K562 (cell line): ENCODE measurements around the gene BLM. TPM values are rescaled to one million over a fixed set of nuclear protein-coding genes. Genes with fewer than 3 reads are reported as not detected.

Experiments
- ATAC-seq: fragments of 200-7000 bp; cut with Tn5 transposase; 3 replicates; pipeline ENCODE4 v1.9.1; 2020; ENCODE audit warnings: moderate library complexity
- BruUV-seq: library from RNA; stranded (reverse); fragments of 400-500 nt; replicated peaks from 2 replicates; lab custom pipeline; 2021; lab: Mats Ljungman, UMichigan
- CTCF ChIA-PET: fragments of 300-600 bp; formaldehyde crosslinking; extraction: SDS; loops from one replicate; lab custom pipeline; 2021; ENCODE audit warnings: low intra/inter-chr PET ratio; lab: Yijun Ruan, JAX
- POLR2A ChIA-PET: fragments of 300-600, 350-650 bp; sonication (Branson Sonifier 250); formaldehyde crosslinking; extraction: SDS; loops from one replicate; lab custom pipeline; 2021; ENCODE audit warnings: antibody characterized with exemption, inconsistent platforms; lab: Yijun Ruan, JAX
- DNase-seq, 4 experiments: peaks; one replicate each; pipeline versions ENCODE4 v3.0.0 to v3.0.0-alpha.2; 2011 to 2018; ENCODE audit warnings: low spot score in 3 of 4, mixed read lengths in 3 of 4; ENCODE audit errors: extremely low read depth in 1 of 4
- FAIRE-seq: peaks from 2 replicates; lab custom pipeline; 2011; peaks lifted over from hg19 to GRCh38; lab: Jason Lieb, UNC
- H2AFZ ChIP-seq: 2 replicates; pipeline ENCODE4 v1.6.0; 2011; ENCODE audit warnings: low read depth, low read length, control low read depth, inconsistent platforms
- H3K27ac ChIP-seq: fragments of 200-600 bp; 3 replicates; pipeline ENCODE4 v1.8.0; 2011; ENCODE audit warnings: low read depth, mild to moderate bottlenecking, control low read depth, inconsistent platforms, low read length, moderate library complexity, mixed read lengths; ENCODE audit errors: extremely low read depth
- H3K27me3 ChIP-seq, 2 experiments: fragments of 300-600 bp in 1 of 2; 2 replicates in 1 of 2; 3 replicates in 1 of 2; pipeline versions ENCODE4 v1.6.0 to v1.8.0; 2011; ENCODE audit warnings: inconsistent platforms in 2 of 2, low read length in 2 of 2, mild to moderate bottlenecking in 1 of 2, mixed read lengths in 1 of 2, moderate library complexity in 1 of 2; ENCODE audit not compliant: control insufficient read depth in 2 of 2, insufficient read depth in 2 of 2
- H3K36me3 ChIP-seq: fragments of 300-600 bp; 3 replicates; pipeline ENCODE4 v1.8.0; 2011; ENCODE audit warnings: mild to moderate bottlenecking, low read length, inconsistent platforms; ENCODE audit not compliant: control insufficient read depth, insufficient read depth
- H3K4me1 ChIP-seq, 2 experiments: fragments of 200-600 bp in 1 of 2; replicated peaks in 1 of 2; 2 replicates in 1 of 2; 3 replicates in 1 of 2; pipeline versions ENCODE4 v1.5.1 to v1.8.0; 2011; ENCODE audit warnings: inconsistent platforms in 2 of 2, low read length in 2 of 2, mild to moderate bottlenecking in 1 of 2, mixed read lengths in 1 of 2, moderate library complexity in 1 of 2; ENCODE audit not compliant: control insufficient read depth in 2 of 2, insufficient read depth in 2 of 2
- H3K4me2 ChIP-seq: 2 replicates; pipeline ENCODE4 v1.6.1; 2011; ENCODE audit warnings: low read length, control low read depth, inconsistent platforms, mixed read lengths; ENCODE audit not compliant: insufficient read depth
- H3K4me3 ChIP-seq: fragments of 200-600 bp; sonication (generic), shearing (Covaris generic); 2 replicates; pipeline ENCODE4 v1.5.1; 2016; ENCODE audit warnings: control low read depth, inconsistent platforms
- H3K79me2 ChIP-seq: fragments of 200-600 bp; 3 replicates; pipeline ENCODE4 v1.8.0; 2011; ENCODE audit warnings: low read length, inconsistent platforms; ENCODE audit not compliant: control insufficient read depth, insufficient read depth
- H3K9ac ChIP-seq, 2 experiments: 2 replicates each; pipeline versions ENCODE4 v1.6.0 to v1.6.1; 2011; ENCODE audit warnings: low read depth in 2 of 2, low read length in 2 of 2, control low read depth in 1 of 2, inconsistent platforms in 1 of 2, mild to moderate bottlenecking in 1 of 2, mixed read lengths in 1 of 2; ENCODE audit not compliant: insufficient read depth in 1 of 2
- H3K9me1 ChIP-seq: one replicate; pipeline ENCODE4 v1.6.0; 2011; ENCODE audit warnings: inconsistent platforms, mild to moderate bottlenecking, low read length, moderate library complexity; ENCODE audit not compliant: control insufficient read depth, insufficient read depth
- H3K9me3 ChIP-seq: replicated peaks from 2 replicates; pipeline ENCODE4 v1.5.1; 2011; ENCODE audit warnings: low read depth, low read length, inconsistent platforms; ENCODE audit not compliant: control insufficient read depth, insufficient read depth
- H4K20me1 ChIP-seq: replicated peaks from 2 replicates; pipeline ENCODE4 v1.6.1; 2011; ENCODE audit warnings: low read length, inconsistent platforms, mixed read lengths; ENCODE audit not compliant: control insufficient read depth, insufficient read depth
- POLR2G ChIP-seq: fragments of 200-400 bp; formaldehyde crosslinking; IDR thresholded peaks from 2 replicates; pipeline ENCODE4 v1.6.1; 2017; ENCODE audit warnings: low read depth, mild to moderate bottlenecking, antibody characterized with exemption, low read length, moderate library complexity
- ZNF707 ChIP-seq: fragments of 250-450 bp; sonication (Bioruptor Pico); conservative IDR thresholded peaks from 2 replicates; pipeline ENCODE4 v1.8.0; 2022; ENCODE audit warnings: inconsistent platforms, mild to moderate bottlenecking, moderate library complexity
- WGBS: fragments of 100-300 bp; shearing (Covaris generic); methylation state at CpG from one replicate; pipeline ENCODE4 v1.1.6; 2016; ENCODE audit warnings: low coverage, mixed read lengths; ENCODE audit not compliant: insufficient coverage; ENCODE audit errors: missing lambda C conversion rate; 5-methylcytosine and 5-hydroxymethylcytosine counted together
- in situ Hi-C: fragments of 300-500 bp; cut with MboI; formaldehyde crosslinking; loops from 4 replicates; pipeline ENCODE4 v1.15.0; 2018; ENCODE audit warnings: inconsistent platforms, mixed read lengths
- intact Hi-C: fragments of 100-400 bp; cut with micrococcal nuclease; formaldehyde crosslinking; loops from 2 replicates; pipeline ENCODE4 v1.14.2; 2022
- polyA plus RNA-seq, 8 experiments: library from polyadenylated mRNA; depleted of rRNA in 4 of 8; stranded (reverse) in 5 of 8; unstranded in 3 of 8; fragments of >200 nt; fragmentation: Nextera tagmentation in 2 of 8; fragmentation: Illumina TruSeq in 1 of 8; extraction: Ambion mirVana in 2 of 8; extraction: Trizol in 1 of 8; gene quantifications; 2 replicates each; pipeline versions ENCODE4 v1.2.1 to v1.2.3, GENCODE V29; 2011 to 2014; ENCODE audit warnings: inconsistent platforms in 1 of 8, missing spikeins in 1 of 8
- total RNA-seq, 7 experiments: library from RNA; depleted of rRNA in 6 of 7; stranded (reverse); fragments of >200 nt in 6 of 7; fragmentation: Illumina TruSeq in 2 of 7; extraction: Trizol in 2 of 7; gene quantifications; 2 replicates each; pipeline versions ENCODE4 v1.2.1 to v1.2.3, GENCODE V29; 2011 to 2021; ENCODE audit warnings: low replicate concordance in 1 of 7

BLM gene
- total and polyA plus RNA-seq, 9 of the 15 experiments (the other 6 are each of a cell fraction or from before 2014, with no cell fraction given): 21.0 to 56.0 (median 43.9) TPM

DNA sequence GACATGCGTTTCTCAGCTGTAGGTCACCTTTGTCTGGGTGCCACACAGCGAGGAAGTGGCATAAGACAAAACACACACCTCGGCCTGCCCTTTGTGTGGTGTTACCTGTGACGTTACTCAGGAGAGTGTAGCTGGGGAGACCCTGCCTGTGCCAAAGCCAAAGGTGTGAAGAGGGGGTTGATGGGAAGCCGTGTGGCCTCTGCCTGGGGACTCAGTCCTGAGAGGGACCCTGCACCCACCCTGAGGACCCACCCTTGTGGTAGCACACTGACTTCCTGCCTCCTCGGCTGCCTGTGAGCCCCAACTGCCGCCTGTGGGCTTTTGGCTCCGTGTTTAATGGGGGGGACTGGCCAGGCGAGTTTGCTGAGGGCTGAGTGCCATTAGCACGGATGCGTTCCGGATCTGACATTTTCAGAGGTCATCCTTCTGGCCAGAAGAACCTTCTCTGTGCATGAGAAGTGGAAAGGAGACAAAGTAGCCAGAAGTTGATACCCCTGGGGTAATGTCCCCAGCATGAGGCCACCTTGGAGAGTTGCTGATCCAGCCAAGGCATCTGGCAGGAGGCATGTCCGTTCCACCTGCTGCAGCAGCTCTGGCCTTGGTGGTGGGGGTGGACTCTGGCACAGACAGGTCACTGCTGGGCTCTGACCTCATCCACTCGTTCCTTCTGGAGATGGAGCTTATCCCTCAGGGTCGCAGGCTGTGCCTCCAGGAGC lies 99.4 kb downstream of the BLM start:
- Histone ChIP-seq H3K9ac (peak overlapping the region in 1 of 2 experiments; percentile 60; a peak in 2 of 4 replicates), H3K9me1 (no peaks in the 10 kb centered on the region), H3K27me3 (no peaks in the 10 kb centered on the region), H3K27ac (no peak overlapping the region), H3K4me2 (no peak overlapping the region), H3K4me1 (peaks cover 8 to 34% of the 10 kb centered on the region in 2 experiments; a peak in 3 of 5 replicates), H3K4me3 (no peak overlapping the region), H2AFZ (no peak overlapping the region), H3K79me2 (no peaks in the 10 kb centered on the region), H4K20me1 (no peaks in the 10 kb centered on the region), H3K36me3 (peaks cover 29% of the 10 kb centered on the region; the same call in 2 of the 3 replicates), H3K9me3 (no peaks in the 10 kb centered on the region)
- BruUV-seq: no TSS peak
- ChIA-PET POLR2A (interaction anchor here (0.6 to 1.7 kb wide), 3 partner anchors 10 to 52 kb away, joined by 3 to 7 read pairs (median 3); no protein-coding TSS in a partner anchor), CTCF (no interaction called here)
- intact Hi-C loops: loop anchor here (5.0 kb wide), 1 partner anchor 71 kb away; no protein-coding TSS in a partner anchor
- no peak for ATAC-seq
- no peak for DNase-seq
- in situ Hi-C loops: no loop called here
- TF ChIP-seq ZNF707 (no peak), POLR2G (peak; percentile 38; the same call in 1 of the 2 replicates)
- WGBS: 70% methylated on average over 15 of the region's 15 CpGs
- no peak for FAIRE-seq
